Measurements from ENCODE around the gene DCDC1.

DCDC1 gene

DNA sequence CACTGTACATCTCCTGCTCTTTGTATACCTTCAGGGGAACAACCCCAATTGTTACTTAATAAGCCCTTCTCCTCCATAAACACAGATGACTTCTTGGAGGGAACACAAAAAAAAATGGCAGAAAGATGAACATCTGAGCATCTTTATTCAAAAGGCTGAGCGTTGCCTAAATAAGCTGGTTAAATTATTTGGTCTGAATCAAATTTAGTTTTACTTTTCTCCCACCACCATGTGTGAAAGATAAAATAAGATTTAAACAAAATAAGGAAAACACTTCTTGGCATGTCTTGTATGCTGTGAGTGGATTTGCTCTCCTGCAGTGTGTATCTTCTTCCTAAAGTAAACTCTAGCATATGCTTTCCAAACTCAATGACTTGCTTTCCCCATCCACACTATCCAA is 137.9 kb downstream of the DCDC1 start:
- DNase-seq (ENCODE audit: low spot score), result no peak

DNA sequence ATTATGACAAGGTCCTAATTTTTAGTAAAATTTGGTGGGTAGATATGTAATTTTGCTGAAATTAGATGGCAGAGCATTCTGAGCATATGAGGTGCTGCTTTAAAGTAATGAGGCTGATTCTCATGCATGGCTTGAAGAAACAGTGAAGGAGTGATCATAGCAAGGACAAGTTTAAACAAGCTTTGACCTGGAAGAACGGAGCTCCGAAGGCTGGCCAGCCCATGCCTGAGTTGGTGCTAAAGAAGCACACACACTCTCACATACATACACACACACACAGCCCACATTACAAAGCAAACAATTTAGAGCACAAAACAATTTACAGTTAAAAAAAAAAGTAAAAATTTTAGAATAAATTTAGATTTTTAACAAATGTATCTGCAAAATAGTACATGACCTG is 150.7 kb downstream of the DCDC1 start:
- no peak for DNase-seq (ENCODE audit: low spot score)

DNA sequence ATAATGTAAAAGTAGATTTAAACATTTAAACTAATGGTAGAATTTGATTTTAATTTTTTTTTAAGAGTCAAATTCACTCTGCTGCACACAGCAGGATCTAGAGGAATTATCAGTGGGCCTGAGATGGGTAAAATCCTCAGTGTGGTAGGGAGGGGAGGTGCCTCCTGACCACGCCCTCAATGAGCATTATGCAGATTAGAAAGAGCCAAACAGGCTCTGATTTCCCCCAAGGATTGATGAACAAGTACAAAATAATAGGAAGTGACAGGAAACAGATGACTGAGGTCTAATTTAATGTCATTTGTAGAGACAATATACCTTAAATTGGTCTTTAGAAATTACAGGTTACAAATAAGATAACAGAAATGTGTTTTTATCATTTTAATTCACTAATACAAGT is 155.2 kb downstream of the DCDC1 start:
- DNase-seq (ENCODE audit: low spot score), result no peak

DNA sequence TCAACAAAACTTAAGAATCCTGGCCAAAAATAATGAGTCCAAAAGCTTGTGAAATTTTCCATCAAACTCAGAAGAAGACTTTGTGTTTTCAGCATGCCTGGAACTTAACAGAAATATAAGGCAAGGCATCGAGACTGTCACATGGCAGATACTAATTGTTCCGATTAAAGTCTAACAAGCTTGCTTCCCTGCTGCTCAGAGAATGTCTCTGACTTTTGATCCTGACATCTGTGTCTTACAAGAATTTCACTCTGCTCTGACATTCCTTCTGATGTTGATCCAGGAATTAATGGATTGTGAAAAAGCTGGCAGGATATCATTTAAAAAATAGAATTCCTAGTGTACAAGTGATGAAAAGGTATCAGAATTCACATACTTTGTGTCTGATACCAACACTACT is 170.2 kb downstream of the DCDC1 start:
- DNase-seq (ENCODE audit: low spot score), result peak; percentile 7

DNA sequence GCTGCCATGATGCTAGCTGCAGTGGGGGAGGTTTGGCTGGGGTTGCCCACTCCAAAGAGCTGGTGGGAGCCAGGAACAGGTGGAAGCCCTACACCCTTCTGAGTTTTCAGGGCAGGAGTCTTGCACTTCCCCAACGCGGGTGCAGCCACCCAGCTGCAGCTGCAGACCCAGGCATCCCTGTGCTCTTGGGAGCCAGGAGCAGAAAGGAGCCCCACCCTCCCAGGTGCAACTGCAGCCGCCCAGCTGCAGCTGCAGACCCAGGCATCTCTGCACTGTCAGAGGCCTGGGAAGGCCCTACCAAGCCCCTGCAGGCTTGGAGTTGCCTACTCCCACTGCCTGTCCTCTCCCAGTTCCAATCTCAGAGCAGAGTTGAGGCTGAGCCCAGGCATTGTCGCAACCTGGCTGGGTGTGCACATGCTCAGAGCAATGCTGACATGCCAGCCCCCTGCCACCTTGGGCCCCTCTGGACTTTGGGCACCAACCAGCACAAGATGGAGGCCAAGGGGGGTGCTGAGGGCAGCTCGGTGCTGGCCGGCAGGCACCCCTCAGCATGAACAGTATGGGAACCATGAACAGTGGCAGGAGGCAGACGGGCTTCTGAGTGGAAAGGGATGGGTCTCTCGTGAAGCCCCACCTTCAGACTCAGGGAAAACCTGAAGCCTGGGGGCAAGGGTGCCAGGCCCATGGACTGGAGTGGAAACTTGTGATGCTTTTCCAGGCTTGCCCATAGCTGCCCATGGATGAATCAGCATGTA is 195.4 kb downstream of the DCDC1 start:
- no peak for DNase-seq (ENCODE audit: low spot score)

DNA sequence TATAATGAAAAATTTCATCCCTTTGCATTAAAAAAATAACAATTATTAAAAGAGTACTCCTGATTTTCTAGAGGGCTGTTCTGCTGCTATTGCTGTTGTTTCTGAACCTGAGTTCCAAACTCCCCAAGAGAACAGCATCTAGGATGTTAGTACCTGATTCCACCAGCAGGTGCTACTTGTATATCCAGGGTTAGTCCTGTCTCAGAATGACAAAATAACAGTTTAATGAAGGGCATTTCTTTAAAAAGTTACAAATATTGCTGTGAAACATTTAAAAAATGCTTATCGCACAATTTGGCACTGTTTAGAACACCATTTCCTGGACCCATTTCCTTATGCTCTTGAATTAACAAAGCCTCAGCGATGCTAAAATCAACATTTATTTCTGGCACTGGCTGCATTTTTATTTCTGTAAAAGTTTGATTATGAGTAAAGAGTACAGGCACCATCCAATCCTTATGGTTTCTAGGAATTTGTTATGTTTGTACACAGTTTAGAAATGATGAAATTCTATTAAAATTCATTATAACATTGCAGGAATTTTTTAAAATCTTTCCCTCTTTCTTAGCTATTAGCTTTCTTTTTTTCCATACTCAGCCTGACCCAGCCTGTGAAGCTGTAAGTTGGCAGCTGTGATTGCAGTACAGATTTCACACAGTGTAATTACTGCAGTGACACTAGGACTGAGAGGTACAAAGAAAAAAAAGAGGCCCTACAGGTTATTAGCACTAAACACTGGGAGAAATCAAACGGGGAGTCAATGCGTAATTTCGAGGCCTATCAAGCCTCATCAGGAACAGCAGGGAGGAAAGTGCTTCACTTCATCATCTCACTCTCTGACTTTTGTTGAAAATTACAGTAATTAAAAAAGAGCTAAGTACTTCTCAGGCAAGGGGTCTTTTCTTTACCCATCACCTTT is 208.8 kb downstream of the DCDC1 start:
- DNase-seq (ENCODE audit: low spot score), result peak; percentile 14

DNA sequence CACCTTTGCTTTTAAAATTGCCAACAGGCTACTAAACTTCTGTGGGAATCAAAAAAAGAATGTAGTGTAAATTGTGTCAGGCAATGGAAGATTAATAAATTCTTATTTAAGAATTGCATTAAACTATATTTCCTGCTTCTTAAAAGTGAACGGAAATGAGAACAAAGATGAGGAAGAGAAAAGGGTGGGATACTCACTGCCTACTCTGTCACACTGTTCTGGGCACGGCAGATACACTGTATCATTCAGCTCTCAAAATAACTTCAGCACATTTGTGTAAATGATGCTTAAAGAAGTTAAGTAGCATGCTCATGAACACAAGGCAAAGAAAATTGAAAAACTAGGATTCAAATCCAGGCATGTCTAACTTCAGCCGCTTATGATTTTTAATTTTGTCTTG is 218.7 kb downstream of the DCDC1 start:
- DNase-seq (ENCODE audit: low spot score), result no peak

DNA sequence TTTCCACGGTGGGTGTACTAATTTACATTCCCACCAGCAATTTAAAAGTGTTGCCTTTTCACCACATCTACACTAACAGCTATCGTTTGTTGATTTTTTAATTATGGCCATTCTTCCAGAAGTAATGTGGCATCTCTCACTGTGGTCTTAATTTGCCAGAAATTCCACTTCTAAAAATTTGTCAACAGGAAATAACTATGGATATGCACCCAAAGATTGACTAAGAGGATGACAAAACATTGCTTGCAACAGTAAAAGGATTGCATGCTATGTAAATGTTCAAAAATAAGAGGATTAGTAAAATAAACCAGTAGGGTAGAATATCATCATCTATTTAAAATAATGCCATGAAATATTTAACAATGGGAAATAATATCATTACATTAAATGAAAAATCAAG is 219.5 kb downstream of the DCDC1 start:
- DNase-seq (ENCODE audit: low spot score), result no peak

DNA sequence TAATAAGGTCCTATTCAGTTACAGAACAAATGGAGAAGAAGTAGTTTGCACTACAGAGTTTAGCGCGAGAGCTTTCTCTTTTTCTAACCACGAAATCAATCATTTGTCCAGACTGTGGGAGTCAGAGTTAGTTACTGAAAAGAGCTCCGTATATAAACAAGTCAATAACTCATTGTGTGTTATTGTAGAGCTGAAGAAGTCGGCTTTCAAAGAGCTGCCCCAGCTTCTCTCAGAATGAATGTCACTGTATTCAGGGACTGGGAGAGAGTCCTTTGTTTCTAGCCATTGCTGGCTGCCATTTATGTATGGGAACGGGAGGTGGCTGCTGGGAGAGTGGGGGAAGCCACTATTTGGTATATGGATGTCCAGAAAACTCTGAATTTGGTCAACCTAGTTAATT is 227.8 kb downstream of the DCDC1 start:
- no peak for DNase-seq (ENCODE audit: low spot score)

DNA sequence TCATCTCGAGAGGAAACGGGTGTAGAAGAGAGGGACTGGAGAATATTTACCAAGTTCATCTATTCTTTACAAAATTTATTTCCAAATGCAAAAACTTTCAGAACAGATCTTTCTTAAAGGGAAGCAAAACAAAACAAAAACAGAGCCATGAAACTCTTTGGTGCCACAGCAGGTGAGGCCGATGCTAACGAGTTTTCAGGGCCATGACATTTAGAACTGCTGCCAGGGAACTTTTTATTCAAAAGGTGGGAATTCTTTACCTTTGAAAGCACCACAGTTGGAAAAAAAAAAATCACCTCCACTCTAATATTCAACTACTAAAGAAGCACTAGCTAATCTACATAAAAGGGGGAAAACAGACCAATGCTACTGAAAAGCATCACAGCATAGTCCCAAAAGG is 230.1 kb downstream of the DCDC1 start:
- no peak for DNase-seq (ENCODE audit: low spot score)

DNA sequence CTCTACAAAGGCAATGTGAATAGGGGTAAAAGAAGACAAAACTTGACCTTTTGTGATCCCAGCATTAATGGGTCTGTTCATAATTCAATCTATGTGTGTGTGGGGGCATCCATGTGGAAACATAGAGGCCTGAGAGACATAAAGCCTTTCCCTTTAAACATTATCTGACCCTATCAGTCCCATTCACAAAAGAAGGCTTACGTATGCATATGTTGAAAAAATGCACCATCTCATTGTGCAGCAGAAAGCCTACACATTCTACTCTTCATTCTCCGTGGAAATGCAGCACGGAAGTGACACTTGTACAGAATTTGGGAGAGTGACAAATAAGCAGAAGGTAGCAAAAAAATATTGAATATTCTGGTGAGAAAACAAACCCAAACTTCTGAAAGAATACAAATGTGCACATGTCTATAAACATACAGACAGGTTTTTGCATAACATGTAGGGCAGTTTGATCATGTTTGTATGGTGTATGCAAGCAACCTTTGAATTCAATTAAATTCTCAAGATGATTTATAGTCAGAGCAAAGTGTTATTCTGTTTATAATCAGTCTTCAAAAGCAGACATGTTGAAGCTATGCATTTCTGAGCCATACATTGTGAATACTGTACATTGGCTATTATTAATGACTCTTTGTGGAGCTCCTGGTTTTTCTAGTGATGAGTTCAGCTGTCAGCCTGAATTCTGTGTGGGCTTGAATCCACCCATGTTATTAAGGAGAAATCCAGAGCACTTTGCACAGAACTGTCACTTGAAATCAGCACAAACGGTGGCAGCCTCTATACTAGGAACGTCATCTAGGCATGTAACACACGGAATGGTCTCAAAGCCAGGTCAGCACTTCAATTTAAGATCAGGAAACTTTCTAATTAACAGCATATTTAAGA is 236.8 kb downstream of the DCDC1 start:
- no peak for DNase-seq (ENCODE audit: low spot score)

DNA sequence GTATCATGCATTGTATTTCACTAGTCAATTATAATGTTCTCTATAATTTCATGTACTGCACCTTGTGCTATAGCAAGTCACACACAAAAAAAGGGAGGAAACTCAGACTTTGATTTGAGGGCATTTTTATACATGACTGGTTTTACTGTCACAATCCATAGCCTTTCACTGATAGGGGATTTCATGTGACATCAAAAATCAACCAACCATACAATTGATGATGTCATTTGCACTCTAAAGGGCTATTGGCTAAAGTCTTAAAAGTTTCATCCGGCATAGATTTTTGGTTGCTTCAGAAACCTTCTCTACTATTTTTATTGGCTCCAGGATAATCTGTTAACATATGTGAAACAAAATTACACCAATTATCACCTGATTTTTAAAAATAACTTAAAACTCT is 237.8 kb downstream of the DCDC1 start:
- peak; percentile 2 for DNase-seq (ENCODE audit: low spot score)

DNA sequence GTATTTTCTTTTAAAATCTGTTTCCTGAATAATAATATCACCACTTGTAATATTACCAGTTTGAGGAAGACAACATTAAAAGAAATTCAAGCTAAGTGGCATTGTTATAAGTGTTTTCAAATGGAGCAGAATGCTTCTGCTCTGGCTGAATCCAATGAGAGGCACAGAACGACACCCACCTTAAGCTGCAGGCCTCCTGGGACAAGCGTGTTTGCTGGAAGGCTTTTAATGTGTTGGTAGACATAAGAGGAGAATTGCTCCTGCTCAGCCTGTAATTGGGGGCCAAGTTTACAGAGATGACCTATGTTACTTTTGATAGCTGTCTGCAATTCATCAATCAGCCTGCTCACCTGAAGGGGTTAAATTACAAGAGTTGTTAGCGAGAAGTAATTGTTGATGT is 242.2 kb downstream of the DCDC1 start:
- DNase-seq (ENCODE audit: low spot score), result no peak

DNA sequence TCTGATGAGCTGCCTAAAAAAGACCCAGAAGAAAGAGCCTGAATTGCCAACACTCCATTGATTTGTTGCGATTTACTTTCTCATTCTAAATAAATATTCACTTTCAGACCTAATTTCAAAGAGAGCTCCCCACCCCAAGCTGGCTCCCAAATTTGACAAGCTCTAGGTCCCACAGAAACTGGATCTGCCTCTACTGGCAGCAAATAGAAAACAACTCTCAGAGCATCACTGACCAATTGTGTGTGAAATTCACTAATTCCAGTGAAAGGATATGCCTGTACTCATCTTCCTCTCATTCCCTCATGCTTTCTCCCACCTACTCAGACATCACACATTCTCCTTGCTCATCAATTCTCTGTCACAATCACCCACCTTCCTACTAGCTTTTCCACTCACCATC is 249.1 kb downstream of the DCDC1 start:
- DNase-seq (ENCODE audit: low spot score), result no peak

DNA sequence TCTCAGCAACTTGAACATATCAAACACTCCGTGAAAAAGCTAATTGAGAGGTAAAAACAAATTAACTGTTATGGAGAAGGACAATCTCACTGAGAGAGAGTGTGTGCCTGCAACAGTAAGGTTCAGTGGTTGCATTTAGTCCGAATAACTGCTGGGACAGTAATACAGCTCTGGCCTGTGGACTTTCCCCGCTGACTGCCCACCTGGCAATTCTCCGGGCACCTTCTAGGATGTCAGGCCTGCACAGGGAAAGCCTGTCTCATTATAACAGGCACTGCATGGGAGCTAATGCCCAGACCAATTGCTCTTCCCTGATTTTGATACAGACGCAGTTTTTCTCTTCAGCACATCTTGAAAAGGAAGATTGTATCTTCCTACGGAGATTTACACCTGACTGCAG is 251.0 kb downstream of the DCDC1 start:
- no peak for DNase-seq (ENCODE audit: low spot score)

DNA sequence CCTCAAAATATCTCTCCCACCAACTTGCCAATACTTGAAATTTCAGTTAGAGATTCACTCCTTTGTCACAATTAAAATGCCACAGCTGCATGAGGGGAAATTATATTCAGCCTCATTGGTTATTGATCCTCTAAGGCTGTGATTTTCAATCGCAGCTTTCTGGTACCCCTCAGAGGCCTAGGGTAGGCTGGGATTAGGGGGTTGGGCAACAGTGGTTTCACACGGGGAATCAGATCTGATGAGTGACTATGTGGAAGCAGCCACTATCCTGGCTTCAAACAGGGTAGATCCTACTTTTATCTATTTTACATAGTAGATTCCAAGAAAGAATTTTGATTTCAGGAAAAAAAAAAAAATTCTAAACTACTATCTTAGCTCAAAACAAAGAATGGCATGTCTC is 252.5 kb downstream of the DCDC1 start:
- no peak for DNase-seq (ENCODE audit: low spot score)

DNA sequence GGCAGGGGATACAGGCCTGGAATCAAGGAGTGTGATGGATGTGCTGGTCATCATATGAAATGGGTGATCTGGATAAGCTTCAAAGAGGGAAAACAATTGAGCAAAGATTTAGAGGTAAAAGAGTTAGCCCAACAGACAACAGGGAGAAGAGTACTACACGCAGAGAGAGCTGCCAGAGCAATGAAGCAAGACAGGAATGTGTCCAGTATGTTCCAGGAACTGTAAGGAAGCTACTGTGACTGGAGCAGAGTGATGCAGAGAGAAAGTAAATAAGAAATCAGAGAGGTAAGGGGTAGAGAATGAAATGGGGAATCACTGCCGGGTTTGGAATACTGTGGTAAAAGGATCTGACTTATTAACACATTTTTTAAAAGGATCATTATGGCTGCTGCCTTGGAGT is 255.1 kb downstream of the DCDC1 start:
- DNase-seq (ENCODE audit: low spot score), result peak; percentile 56

DNA sequence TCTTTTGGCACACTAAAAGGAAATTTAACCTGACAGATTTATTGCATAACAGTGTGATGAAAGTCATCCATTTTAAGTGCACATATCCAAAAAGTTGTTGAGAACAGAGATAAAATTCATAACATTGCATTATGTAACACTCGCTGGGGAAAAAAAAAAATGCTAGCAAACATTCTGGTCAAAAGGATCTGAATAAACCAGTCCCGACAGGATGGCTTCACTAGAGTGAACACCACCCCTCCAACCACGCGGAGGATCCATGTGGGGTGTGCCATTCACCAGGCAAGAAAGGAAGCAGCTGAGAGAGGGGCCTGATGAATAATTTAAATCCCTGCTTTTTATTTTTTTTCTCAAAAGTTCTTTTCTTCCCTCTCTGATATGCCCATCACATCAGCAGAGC is 258.7 kb downstream of the DCDC1 start:
- no peak for DNase-seq (ENCODE audit: low spot score)

DNA sequence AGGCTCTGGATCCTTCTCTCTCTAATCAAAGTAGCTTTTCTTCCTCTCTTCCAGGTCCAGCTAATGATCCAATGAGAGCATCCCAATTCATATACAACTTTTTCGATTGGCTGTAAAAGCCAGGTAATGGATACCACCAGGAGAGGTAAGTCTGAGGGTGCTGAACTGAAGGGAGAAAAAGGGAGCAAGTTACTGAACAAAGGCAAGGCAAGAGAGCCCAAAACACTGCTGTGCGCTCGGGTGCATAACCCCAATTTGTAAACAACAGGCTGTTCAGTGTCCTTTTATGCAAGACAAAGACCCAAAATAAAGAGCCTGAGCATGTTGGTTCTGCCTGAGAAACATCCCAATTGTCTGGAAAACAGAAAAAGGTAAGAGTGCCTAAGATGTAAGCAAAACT is 260.1 kb downstream of the DCDC1 start:
- DNase-seq (ENCODE audit: low spot score), result no peak

DNA sequence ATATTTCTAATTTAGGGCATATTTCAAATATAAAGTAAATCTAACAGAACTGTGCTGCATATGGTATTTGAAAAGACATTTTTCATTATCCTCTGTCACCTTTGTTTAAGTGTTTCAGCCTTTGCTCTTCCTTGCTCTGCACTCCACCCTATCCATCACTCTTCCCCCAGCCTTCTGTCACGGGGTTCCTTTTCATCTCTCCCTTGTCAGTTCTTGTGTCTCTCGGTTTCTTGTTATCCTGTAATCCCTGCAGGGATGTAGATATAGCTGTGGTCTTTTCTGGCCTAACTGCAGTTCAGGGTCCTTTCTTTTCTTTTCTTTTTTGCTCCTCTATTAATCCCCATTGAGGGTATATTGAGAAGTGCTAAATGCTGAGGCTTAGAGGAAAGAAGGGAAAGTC is 261.9 kb downstream of the DCDC1 start:
- no peak for DNase-seq (ENCODE audit: low spot score)

DNA sequence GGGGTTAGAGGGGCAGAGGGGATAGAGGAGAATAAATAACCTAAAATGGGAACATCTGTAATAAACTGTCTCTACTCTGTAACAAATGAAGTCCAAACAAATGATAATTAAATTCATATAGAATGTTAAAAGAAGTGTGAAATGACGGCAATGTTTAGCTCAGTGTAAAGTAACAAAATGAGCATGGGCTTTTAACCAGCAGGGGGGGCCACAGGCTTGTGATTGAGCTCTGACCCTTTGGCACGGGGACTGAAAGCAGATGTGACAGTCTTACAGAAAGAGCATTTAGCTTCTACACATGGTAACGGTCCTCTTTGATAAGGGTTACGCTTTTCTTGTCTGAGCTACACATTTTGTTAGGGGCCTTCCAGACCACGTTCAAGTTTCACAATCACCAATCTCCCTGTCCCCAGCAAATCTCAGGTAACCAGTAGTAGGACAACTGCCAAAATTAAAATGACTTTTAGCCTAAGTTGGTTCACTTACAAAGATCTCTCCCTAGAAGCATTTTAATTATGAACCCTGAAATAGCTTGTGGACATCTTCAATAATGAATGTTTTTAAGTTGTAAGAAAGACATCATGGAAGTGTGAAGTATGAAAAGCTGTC is 262.5 kb downstream of the DCDC1 start:
- peak; percentile 62 for DNase-seq (ENCODE audit: low spot score)

DNA sequence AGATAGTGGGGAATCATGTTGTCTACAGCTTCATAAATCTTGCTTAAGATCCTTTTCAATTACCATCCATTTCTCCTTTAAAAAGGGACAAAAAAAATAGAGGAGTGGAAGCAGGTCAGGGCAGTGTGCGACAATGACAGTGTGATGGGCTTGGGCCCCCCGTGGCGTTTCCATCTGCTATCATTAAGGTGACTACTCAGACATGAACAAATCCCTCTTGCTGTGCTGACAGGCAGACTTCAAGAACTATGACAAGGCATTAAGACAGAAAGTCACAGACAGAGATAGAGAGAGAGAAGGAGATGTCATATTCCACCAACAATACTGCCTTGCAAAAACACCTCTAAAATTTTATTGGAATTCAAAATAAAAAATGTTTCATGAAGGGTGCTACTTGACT is 263.2 kb downstream of the DCDC1 start:
- DNase-seq (ENCODE audit: low spot score), result no peak
